Neural cell (in vitro differentiated cells): ENCODE results near the gene ATXN1L. TPM values are rescaled to one million over a fixed set of nuclear protein-coding genes. Genes with fewer than 3 reads are reported as not detected.

ENCODE experiments used
- H2AFZ ChIP-seq: fragments of 200-600, 300-800 bp; sonication (generic), shearing (Covaris generic); 2 replicates; pipeline ENCODE4 v1.6.0; 2014; ENCODE audit warnings: low read depth, mild to moderate bottlenecking, antibody characterized with exemption, low read length, moderate library complexity
- H3F3A ChIP-seq: fragments of 200-600 bp; shearing (Covaris generic); 2 replicates; pipeline ENCODE4 v1.6.1; 2016; ENCODE audit warnings: mild to moderate bottlenecking, moderate library complexity, mixed read lengths, antibody characterized with exemption, low read length; ENCODE audit not compliant: insufficient read depth, poor library complexity, severe bottlenecking
- H3K27ac ChIP-seq: fragments of 200-600, 300-800 bp; sonication (generic), shearing (Covaris generic); 2 replicates; pipeline ENCODE4 v1.5.1; 2014; ENCODE audit warnings: mild to moderate bottlenecking, low read length, moderate library complexity
- H3K27me3 ChIP-seq: fragments of 300-800, 200-600 bp; sonication (generic), shearing (Covaris generic); 2 replicates; pipeline ENCODE4 v1.6.0; 2014; ENCODE audit warnings: mild to moderate bottlenecking, low read depth, low read length, moderate library complexity; ENCODE audit not compliant: insufficient read depth
- H3K36me3 ChIP-seq: fragments of 300-800, 200-600 bp; sonication (generic), shearing (Covaris generic); 2 replicates; pipeline ENCODE4 v1.5.1; 2014; ENCODE audit warnings: mild to moderate bottlenecking, antibody characterized with exemption, low read length, moderate library complexity; ENCODE audit not compliant: insufficient read depth
- H3K4me2 ChIP-seq: fragments of 300-800, 200-600 bp; sonication (generic), shearing (Covaris generic); 2 replicates; pipeline ENCODE4 v1.6.0; 2014; ENCODE audit warnings: mild to moderate bottlenecking, low read length
- H3K4me3 ChIP-seq: fragments of 300-800, 200-600 bp; sonication (generic), shearing (Covaris generic); 2 replicates; pipeline ENCODE4 v1.5.1; 2014; ENCODE audit warnings: mild to moderate bottlenecking, low read length, moderate library complexity
- H3K79me2 ChIP-seq: fragments of 200-600 bp; shearing (Covaris generic); replicated peaks from 2 replicates; pipeline ENCODE4 v1.6.0; 2014; ENCODE audit warnings: mild to moderate bottlenecking, low read length, moderate library complexity; ENCODE audit not compliant: insufficient read depth
- H3K9ac ChIP-seq: fragments of 300-800, 200-600 bp; sonication (generic), shearing (Covaris generic); 2 replicates; pipeline ENCODE4 v1.6.1; 2016; ENCODE audit warnings: mild to moderate bottlenecking, low read length, mixed read lengths
- H3K9me2 ChIP-seq: fragments of 200-600 bp; shearing (Covaris generic); 2 replicates; pipeline ENCODE4 v1.6.1; 2016; ENCODE audit warnings: mild to moderate bottlenecking, low read length, mixed read lengths; ENCODE audit not compliant: insufficient read depth
- H3K9me3 ChIP-seq: fragments of 200-600, 300-800 bp; sonication (generic), shearing (Covaris generic); 2 replicates; pipeline ENCODE4 v1.6.1; 2016; ENCODE audit warnings: mild to moderate bottlenecking, mixed run types, low read length, moderate library complexity, mixed read lengths
- H4K20me1 ChIP-seq: fragments of 200-600 bp; shearing (Covaris generic); 2 replicates; pipeline ENCODE4 v1.6.1; 2016; ENCODE audit warnings: mild to moderate bottlenecking, mixed run types; ENCODE audit not compliant: insufficient read depth
- CTCF ChIP-seq: fragments of 450-650 bp; IDR thresholded peaks from 2 replicates; pipeline ENCODE4 v1.5.1; 2014; ENCODE audit warnings: antibody characterized with exemption, mild to moderate bottlenecking, moderate library complexity; ENCODE audit not compliant: poor library complexity, severe bottlenecking
- EP300 ChIP-seq: fragments of 450-650 bp; conservative IDR thresholded peaks from 2 replicates; pipeline ENCODE4 v1.6.1; 2014; ENCODE audit warnings: antibody characterized with exemption, mild to moderate bottlenecking, moderate library complexity; ENCODE audit not compliant: poor library complexity, severe bottlenecking
- EZH2 ChIP-seq: fragments of 200-600, 300-800 bp; shearing (Covaris generic), sonication (generic); IDR thresholded peaks from 2 replicates; pipeline ENCODE4 v1.6.1; 2014; ENCODE audit warnings: antibody characterized with exemption, low read length, borderline replicate concordance, mild to moderate bottlenecking; ENCODE audit not compliant: insufficient read depth, poor library complexity, severe bottlenecking
- MXI1 ChIP-seq: fragments of 450-650 bp; conservative IDR thresholded peaks from 2 replicates; pipeline ENCODE4 v1.6.1; 2014; ENCODE audit warnings: antibody characterized with exemption, mild to moderate bottlenecking; ENCODE audit not compliant: poor library complexity, severe bottlenecking
- POLR2AphosphoS5 ChIP-seq: IDR thresholded peaks from 2 replicates; pipeline ENCODE4 v1.6.1; 2012
- RAD21 ChIP-seq: fragments of 450-650 bp; conservative IDR thresholded peaks from 2 replicates; pipeline ENCODE4 v1.6.1; 2014; ENCODE audit warnings: antibody characterized with exemption, mild to moderate bottlenecking, moderate library complexity
- REST ChIP-seq: IDR thresholded peaks from 2 replicates; pipeline ENCODE4 v1.6.1; 2012; ENCODE audit warnings: borderline replicate concordance
- SMC3 ChIP-seq: fragments of 450-650 bp; conservative IDR thresholded peaks from 2 replicates; pipeline ENCODE4 v1.6.1; 2014; ENCODE audit warnings: antibody characterized with exemption, mild to moderate bottlenecking, moderate library complexity; ENCODE audit not compliant: poor library complexity
- TAF1 ChIP-seq: IDR thresholded peaks from 2 replicates; pipeline ENCODE4 v1.6.1; 2012; ENCODE audit warnings: low read depth
- polyA plus RNA-seq: library from polyadenylated mRNA; depleted of rRNA; stranded (reverse); fragments of >200 nt; gene quantifications from 2 replicates; pipeline ENCODE4 v1.2.3, GENCODE V29; 2014

ATXN1L gene
- polyA plus RNA-seq, 1 donor from 2014 or later: 9.5 TPM

GRCh38 chr16:71846431-71846830 is 655 bp downstream of the ATXN1L start:
- Histone ChIP-seq H3K79me2 (peaks cover 25% of the 10 kb centered on the region), H2AFZ (peak overlapping the region; percentile 69), H3K27me3 (no peaks in the 10 kb centered on the region), H3K4me2 (peak overlapping the region; percentile 69), H4K20me1 (no peaks in the 10 kb centered on the region), H3K4me3 (peak overlapping the region; percentile 86), H3K9me2 (no peaks in the 10 kb centered on the region), H3K27ac (peak overlapping the region; percentile 52), H3K36me3 (no peaks in the 10 kb centered on the region), H3F3A (no peaks in the 10 kb centered on the region), H3K9ac (peak overlapping the region; percentile 94), H3K9me3 (no peaks in the 10 kb centered on the region)
- TF ChIP-seq EP300: no peak
- TF ChIP-seq SMC3: no peak
- TF ChIP-seq CTCF: no peak
- TF ChIP-seq MXI1: no peak
- TF ChIP-seq RAD21: no peak
- no peak for TF ChIP-seq REST
- TF ChIP-seq TAF1: no peak
- TF ChIP-seq EZH2: no peak
- TF ChIP-seq POLR2AphosphoS5: no peak

- H3K4me3 ChIP-seq: peak overlapping the region; percentile 86
- H3F3A ChIP-seq: no peaks in the 10 kb centered on the region
- no peaks in the 10 kb centered on the region for H3K9me2 ChIP-seq
- no peaks in the 10 kb centered on the region for H3K36me3 ChIP-seq
- H3K27me3 ChIP-seq: no peaks in the 10 kb centered on the region
- H3K4me2 ChIP-seq: peak overlapping the region; percentile 69
- TF ChIP-seq REST (no peak), RAD21 (no peak), SMC3 (no peak), EP300 (no peak), CTCF (no peak)
- no peak overlapping the region for H3K27ac ChIP-seq
- H2AFZ ChIP-seq: no peak overlapping the region
- H3K79me2 ChIP-seq: peaks cover 25% of the 10 kb centered on the region
- no peaks in the 10 kb centered on the region for H4K20me1 ChIP-seq
- H3K9ac ChIP-seq: peak overlapping the region; percentile 94
- no peaks in the 10 kb centered on the region for H3K9me3 ChIP-seq
Observed at GRCh38 chr16:71847096-71847495, 1.3 kb downstream of the ATXN1L start.
